Astrocyte (in vitro differentiated cells and primary cell): ENCODE measurements around the gene RPL35. TPM values are rescaled to one million over a fixed set of nuclear protein-coding genes. Genes with fewer than 3 reads are reported as not detected.

ENCODE experiments used
- DNase-seq: peaks from one replicate; pipeline ENCODE4 v3.0.0-alpha.2; 2010; ENCODE audit warnings: low read depth
- FAIRE-seq: peaks from 2 replicates; lab custom pipeline; 2011; peaks lifted over from hg19 to GRCh38; lab: Jason Lieb, UNC
- H2AFZ ChIP-seq: 2 replicates; pipeline ENCODE4 v1.6.0; 2012; ENCODE audit warnings: low read depth, low read length, inconsistent platforms
- H3K27ac ChIP-seq: 2 replicates; pipeline ENCODE4 v1.5.1; 2011; ENCODE audit warnings: low read depth, low read length, inconsistent platforms
- H3K27me3 ChIP-seq: 2 replicates; pipeline ENCODE4 v1.6.0; 2011; ENCODE audit warnings: low read length, inconsistent platforms; ENCODE audit not compliant: insufficient read depth
- H3K36me3 ChIP-seq: 2 replicates; pipeline ENCODE4 v1.5.1; 2011; ENCODE audit warnings: low read length, inconsistent platforms; ENCODE audit not compliant: insufficient read depth
- H3K4me1 ChIP-seq: 2 replicates; pipeline ENCODE4 v1.5.1; 2011; ENCODE audit warnings: low read length, inconsistent platforms; ENCODE audit not compliant: insufficient read depth
- H3K4me2 ChIP-seq: 2 replicates; pipeline ENCODE4 v1.6.0; 2012; ENCODE audit warnings: low read length, inconsistent platforms
- H3K4me3 ChIP-seq: 2 replicates; pipeline ENCODE4 v1.5.1; 2011; ENCODE audit warnings: low read depth, mild to moderate bottlenecking, low read length, inconsistent platforms; ENCODE audit not compliant: insufficient read depth
- H3K79me2 ChIP-seq: 2 replicates; pipeline ENCODE4 v1.6.0; 2012; ENCODE audit warnings: mild to moderate bottlenecking, low read length, inconsistent platforms; ENCODE audit not compliant: insufficient read depth
- H3K9ac ChIP-seq: 2 replicates; pipeline ENCODE4 v1.6.0; 2012; ENCODE audit warnings: mild to moderate bottlenecking, low read length, inconsistent platforms
- H3K9me3 ChIP-seq: 2 replicates; pipeline ENCODE4 v1.5.1; 2012; ENCODE audit warnings: low read depth, mild to moderate bottlenecking, low read length, inconsistent platforms; ENCODE audit not compliant: insufficient read depth
- H4K20me1 ChIP-seq: 2 replicates; pipeline ENCODE4 v1.6.0; 2012; ENCODE audit warnings: low read length, inconsistent platforms; ENCODE audit not compliant: insufficient read depth
- H3K27ac Mint-ChIP-seq: one replicate; pipeline ENCODE4 v1.8.0; 2021; ENCODE audit warnings: mild to moderate bottlenecking, mixed read lengths; ENCODE audit not compliant: unreplicated experiment
- H3K27me3 Mint-ChIP-seq: one replicate; pipeline ENCODE4 v1.8.0; 2021; ENCODE audit warnings: low read depth, mixed read lengths; ENCODE audit not compliant: unreplicated experiment
- H3K36me3 Mint-ChIP-seq: one replicate; pipeline ENCODE4 v1.8.0; 2021; ENCODE audit warnings: low read depth, mixed read lengths; ENCODE audit not compliant: unreplicated experiment
- H3K4me1 Mint-ChIP-seq: one replicate; pipeline ENCODE4 v1.8.0; 2021; ENCODE audit warnings: low read depth, mixed read lengths; ENCODE audit not compliant: unreplicated experiment
- H3K4me3 Mint-ChIP-seq: one replicate; pipeline ENCODE4 v1.8.0; 2021; ENCODE audit warnings: mild to moderate bottlenecking, moderate library complexity, mixed read lengths; ENCODE audit not compliant: unreplicated experiment
- H3K9me3 Mint-ChIP-seq: one replicate; pipeline ENCODE4 v1.8.0; 2021; ENCODE audit warnings: mild to moderate bottlenecking, mixed read lengths; ENCODE audit not compliant: unreplicated experiment
- CTCF ChIP-seq: IDR thresholded peaks from 2 replicates; pipeline ENCODE4 v1.5.1; 2011; ENCODE audit warnings: low read depth, mild to moderate bottlenecking, inconsistent platforms, low read length, moderate library complexity; ENCODE audit not compliant: insufficient read depth
- EZH2 ChIP-seq: IDR thresholded peaks from 2 replicates; pipeline ENCODE4 v1.6.1; 2012; ENCODE audit warnings: mild to moderate bottlenecking, low read length, inconsistent platforms; ENCODE audit not compliant: insufficient read depth
- total RNA-seq: library from RNA; stranded (reverse); gene quantifications from 2 replicates; pipeline ENCODE4 v1.2.1, GENCODE V29; 2021

Gene RPL35
- total RNA-seq, 1 donor from 2014 or later: 1,259 TPM

DNA sequence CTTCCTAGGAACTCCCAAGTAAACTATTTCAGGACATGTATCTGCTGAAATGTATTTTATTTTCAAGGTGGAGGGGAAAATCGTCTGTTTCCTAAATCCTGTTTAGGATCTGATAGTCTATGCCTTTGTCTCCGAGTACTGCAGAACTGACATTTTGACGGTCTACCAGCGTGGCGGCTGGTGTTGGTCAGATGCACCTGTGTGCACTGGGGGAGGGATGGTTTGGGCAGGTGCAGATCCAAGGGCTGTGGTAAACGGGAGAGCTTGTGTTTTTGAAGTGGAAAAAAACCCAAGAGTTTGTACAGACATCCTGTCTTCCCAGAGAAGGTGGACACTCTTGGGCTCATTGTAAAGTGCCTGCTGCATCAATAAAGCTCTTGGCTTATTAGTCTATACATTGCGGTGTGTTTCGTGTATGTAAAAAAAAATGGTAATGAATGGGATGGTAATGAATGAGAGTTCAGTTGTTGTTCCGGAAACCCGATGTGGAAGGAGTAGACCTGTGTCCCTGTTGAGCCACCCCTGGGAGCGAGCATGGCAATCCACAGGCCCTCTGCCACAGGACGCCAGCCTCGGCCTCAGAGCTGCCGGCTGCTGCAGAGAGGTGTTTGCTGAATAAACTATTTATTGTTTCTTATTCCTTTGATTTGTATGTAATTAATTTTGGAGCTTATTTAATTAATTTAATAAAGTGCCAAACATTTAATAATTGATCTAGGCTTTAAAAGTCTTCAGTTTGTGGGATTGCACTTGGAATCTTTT is 15.4 kb upstream of the RPL35 start:
- Histone ChIP-seq H3K79me2 (peaks cover 44% of the 10 kb centered on the region), H3K27ac (no peak overlapping the region), H3K4me2 (no peak overlapping the region), H3K36me3 (peaks cover 38% of the 10 kb centered on the region), H3K9me3 (no peaks in the 10 kb centered on the region), H3K4me3 (no peak overlapping the region), H2AFZ (no peak overlapping the region), H3K27me3 (no peaks in the 10 kb centered on the region), H3K9ac (no peak overlapping the region), H4K20me1 (peaks cover 76% of the 10 kb centered on the region), H3K4me1 (no peaks in the 10 kb centered on the region)
- no peak overlapping the region for H3K27ac Mint-ChIP-seq
- peaks cover 11% of the 10 kb centered on the region for H3K4me1 Mint-ChIP-seq
- no peaks in the 10 kb centered on the region for H3K9me3 Mint-ChIP-seq
- FAIRE-seq (no peak), DNase-seq (no peak)
- no peak overlapping the region for H3K4me3 Mint-ChIP-seq
- TF ChIP-seq EZH2 (no peak), CTCF (no peak)
- H3K27me3 Mint-ChIP-seq: no peaks in the 10 kb centered on the region
- H3K36me3 Mint-ChIP-seq: peaks cover 16% of the 10 kb centered on the region

DNA sequence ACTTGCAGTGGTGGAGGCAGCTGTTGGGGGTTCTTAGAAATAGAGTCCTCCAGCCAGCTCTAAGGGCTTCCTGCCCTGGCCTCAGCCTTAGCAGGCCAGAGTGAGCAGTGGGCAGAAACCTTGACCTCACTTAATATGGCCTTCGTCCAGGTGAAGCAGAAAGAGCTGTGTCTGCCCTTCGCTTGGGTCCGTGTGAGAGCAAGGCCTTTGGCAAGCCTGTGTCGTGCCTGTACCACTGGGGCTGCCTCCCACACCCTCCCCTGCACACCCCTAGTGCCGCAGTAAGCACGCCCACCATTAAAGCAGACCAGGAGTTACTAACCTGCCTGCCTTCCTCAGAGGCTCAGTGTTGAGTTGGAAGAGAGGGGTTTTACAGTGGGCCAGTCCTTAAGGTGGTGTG is 13.7 kb upstream of the RPL35 start:
- H3K9me3 ChIP-seq: no peaks in the 10 kb centered on the region
- H3K4me1 Mint-ChIP-seq: peaks cover 23% of the 10 kb centered on the region
- H3K27me3 Mint-ChIP-seq: no peaks in the 10 kb centered on the region
- no peak overlapping the region for H3K4me3 Mint-ChIP-seq
- peaks cover 12% of the 10 kb centered on the region for H3K4me1 ChIP-seq
- H3K4me2 ChIP-seq: no peak overlapping the region
- no peak overlapping the region for H2AFZ ChIP-seq
- H3K27me3 ChIP-seq: no peaks in the 10 kb centered on the region
- TF ChIP-seq CTCF (no peak), EZH2 (no peak)
- no peak overlapping the region for H3K9ac ChIP-seq
- H3K4me3 ChIP-seq: no peak overlapping the region
- H3K27ac ChIP-seq: no peak overlapping the region
- FAIRE-seq: no peak
- H3K36me3 Mint-ChIP-seq: peaks cover 16% of the 10 kb centered on the region
- H3K79me2 ChIP-seq: peaks cover 61% of the 10 kb centered on the region
- H3K27ac Mint-ChIP-seq: no peak overlapping the region
- H4K20me1 ChIP-seq: peaks cover 90% of the 10 kb centered on the region
- H3K36me3 ChIP-seq: peaks cover 41% of the 10 kb centered on the region
- H3K9me3 Mint-ChIP-seq: no peaks in the 10 kb centered on the region
- DNase-seq: no peak

DNA sequence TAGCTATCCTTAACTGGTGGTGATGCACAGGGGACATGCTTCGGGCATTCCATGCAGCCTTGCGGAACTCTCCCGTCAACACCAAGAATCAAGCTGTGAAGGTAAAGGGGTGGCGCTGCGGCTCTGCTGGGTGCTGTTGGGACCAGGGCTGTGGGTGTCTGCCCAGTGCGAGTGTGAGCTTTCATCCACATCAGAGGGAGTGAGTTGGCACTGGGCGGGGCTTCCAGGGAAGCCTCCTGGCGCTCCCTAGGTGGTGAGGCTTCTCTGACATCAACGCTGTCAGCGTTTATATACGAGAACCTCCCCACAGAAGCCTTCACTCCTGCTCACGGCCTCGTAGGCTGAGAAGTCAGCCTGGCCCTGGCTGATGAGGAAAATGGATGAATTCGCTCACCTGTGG is 11.9 kb upstream of the RPL35 start:
- H2AFZ ChIP-seq: no peak overlapping the region
- Mint-ChIP-seq H3K27ac (no peak overlapping the region), H3K4me3 (no peak overlapping the region), H3K4me1 (peaks cover 23% of the 10 kb centered on the region), H3K36me3 (peaks cover 16% of the 10 kb centered on the region), H3K9me3 (no peaks in the 10 kb centered on the region), H3K27me3 (no peaks in the 10 kb centered on the region)
- TF ChIP-seq CTCF (no peak), EZH2 (no peak)
- no peaks in the 10 kb centered on the region for H3K9me3 ChIP-seq
- peaks cover 15% of the 10 kb centered on the region for H3K4me1 ChIP-seq
- DNase-seq: no peak
- FAIRE-seq: no peak
- no peak overlapping the region for H3K4me2 ChIP-seq
- H3K36me3 ChIP-seq: peaks cover 28% of the 10 kb centered on the region
- H3K27me3 ChIP-seq: no peaks in the 10 kb centered on the region
- H3K27ac ChIP-seq: no peak overlapping the region
- H4K20me1 ChIP-seq: peaks cover 87% of the 10 kb centered on the region
- no peak overlapping the region for H3K9ac ChIP-seq
- no peak overlapping the region for H3K4me3 ChIP-seq
- peaks cover 79% of the 10 kb centered on the region for H3K79me2 ChIP-seq
